SIG-M5 treated with dmso at 0.1 percent for 504 hours (cell line): ENCODE measurements around the gene SET.
"Not testable (repeated sequence)": the region's sequence is repeated elsewhere in the genome, so short reads cannot be mapped to it uniquely, and the experiment has no call there.

ENCODE experiments used
- DNase-seq: peaks from one replicate; lab custom pipeline; 2025; ENCODE audit not compliant: unreplicated experiment; lab: John Stamatoyannopoulos, UW

The SET gene, protein sequence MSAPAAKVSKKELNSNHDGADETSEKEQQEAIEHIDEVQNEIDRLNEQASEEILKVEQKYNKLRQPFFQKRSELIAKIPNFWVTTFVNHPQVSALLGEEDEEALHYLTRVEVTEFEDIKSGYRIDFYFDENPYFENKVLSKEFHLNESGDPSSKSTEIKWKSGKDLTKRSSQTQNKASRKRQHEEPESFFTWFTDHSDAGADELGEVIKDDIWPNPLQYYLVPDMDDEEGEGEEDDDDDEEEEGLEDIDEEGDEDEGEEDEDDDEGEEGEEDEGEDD

DNA sequence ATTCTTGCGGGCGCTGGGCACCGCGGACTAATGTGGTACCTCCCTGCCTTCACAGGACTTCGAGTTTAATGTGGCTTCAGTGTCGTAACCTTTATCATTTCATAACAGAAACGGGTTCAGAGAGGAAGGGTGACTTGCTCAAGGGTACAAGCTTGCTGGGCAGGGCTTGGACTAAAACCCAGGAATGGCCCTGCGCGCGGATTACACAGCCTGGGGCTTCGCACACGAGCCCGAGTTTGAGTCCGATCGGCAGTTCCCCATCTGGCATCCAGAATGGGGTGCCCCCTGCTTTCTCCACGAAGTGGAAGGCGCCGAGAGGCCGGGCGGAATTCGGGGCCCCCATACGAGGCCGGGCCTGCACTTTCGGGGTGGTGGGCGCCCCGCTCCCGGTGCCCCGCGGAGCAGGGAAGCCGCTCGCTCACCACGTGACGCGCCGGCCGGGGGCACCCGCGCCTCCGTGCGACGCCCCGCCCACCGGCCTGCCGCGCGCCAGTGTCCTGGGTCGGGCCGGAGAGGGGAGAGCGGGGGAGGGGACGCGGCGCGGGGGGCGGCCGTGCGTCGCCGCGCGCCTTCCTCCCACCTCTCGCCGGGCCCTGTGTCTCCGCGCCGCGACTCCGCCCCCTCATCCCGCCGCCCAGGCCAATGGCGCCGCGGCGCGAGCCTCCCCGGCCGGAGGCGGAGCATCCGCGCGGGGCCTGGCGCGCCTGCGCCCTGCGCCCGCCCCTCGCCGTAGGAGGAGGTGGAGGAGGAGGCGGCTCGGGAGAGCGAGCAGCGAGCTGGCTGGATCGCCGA, at the start of gene SET:
Gene SET, plus strand, starts transcription at position 722 of the 792 bp plus-strand sequence. CDS start 361 bp downstream, outside the sequence.
- DNase-seq = peak; percentile 88

DNA sequence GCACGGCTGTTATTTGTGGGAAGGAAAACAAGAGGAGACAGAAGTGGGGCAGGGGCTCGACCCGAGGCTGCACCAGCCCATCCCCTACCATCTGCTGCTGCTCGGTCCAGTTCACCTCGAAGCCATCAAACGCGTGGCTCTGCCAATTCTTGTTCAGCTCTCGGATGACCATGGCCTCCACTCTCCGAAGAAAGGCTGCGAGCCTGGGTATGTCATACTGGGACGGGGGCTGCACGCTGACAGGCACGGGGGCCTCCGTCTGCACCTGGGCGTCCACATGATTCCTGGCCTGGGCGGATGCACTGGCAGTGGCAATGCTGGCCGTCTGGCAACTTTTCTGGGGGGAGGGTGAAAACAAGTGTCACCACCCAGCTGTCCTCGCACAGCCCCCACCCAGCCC, 48.4 kb upstream of the SET start:
- no peak for DNase-seq

DNA sequence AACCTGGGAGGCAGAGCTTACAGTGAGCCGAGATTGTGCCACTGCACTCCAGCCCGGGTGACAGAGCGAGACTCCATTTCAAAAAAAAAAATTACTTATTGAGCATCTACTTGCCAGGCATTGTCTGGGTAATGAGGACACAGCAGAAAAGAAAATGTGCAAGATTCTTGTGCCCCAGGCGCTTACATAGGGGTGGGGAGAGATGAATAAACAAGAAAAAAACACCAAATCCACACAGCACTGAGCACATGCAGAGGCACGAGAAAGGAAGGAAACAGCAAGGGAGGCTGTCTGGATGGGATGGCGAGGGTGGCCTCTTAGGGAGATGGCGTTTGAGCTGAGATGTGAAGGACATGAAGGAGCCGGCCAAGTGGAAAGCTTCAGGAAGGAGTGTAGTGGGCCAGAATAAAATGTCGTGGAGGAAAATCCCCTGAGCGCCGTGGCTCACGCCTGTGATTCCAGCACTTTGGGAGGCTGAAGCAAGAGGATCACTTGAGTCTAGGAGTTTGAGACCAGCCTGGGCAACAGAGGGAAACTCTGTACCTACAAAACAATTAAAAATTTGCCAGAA, 46.3 kb upstream of the SET start:
- DNase-seq = no peak

DNA sequence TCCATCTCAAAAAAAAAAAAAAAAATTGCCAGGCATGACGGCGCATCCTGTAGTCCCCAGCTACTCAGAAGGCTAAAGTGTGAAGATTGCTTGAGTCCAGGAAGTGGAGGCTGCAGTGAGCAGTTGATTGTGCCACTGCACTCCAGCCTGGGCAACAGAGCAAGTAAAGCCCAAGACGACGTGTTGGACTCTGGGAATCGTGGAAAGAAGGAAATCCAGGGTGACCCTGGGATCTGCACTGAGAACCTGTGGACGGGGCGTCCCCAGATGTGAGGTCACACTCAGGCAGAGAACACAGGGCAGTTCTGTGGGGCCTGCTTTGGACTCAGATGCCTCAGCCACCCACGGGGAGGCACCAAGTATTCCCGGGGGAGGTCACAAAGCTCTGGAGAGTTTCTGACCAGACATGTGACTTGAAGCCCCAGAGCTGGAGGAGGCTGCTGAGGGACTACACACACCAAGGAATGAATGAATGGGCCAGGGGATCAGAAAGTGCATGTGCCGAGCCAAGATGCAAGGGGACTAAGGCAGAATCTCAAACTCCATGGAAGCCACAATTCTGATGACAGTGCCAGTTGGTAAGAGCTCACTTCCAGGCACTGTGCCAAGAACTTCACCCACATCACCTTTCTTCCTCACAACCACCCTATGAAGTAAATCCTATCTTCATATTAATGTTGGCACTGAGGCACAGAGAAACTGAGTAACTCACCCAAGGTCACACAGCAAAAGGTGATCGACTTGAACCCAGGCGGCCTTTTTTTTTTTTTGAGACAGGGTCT, 45.3 kb upstream of the SET start:
- DNase-seq = no peak

DNA sequence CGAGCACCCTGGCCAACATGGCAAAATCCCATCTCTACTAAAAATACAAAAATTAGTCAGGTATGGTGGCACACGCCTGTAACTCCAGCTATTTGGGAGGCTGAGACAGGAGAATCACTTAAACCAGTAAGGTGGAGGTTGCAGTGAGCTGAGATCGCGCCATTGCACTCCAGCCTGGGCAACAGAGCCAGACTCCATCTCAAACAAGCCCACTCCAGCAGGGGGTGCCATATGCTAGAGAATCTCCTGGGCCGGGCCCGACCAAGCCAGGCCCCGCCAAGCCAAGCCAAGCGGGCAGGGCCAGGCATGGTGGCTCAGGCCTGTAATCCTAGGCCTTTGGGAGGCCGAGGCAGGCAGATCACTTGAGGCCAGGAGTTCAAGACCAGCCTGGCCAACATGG, 40.8 kb upstream of the SET start:
- DNase-seq = not testable (repeated sequence)

DNA sequence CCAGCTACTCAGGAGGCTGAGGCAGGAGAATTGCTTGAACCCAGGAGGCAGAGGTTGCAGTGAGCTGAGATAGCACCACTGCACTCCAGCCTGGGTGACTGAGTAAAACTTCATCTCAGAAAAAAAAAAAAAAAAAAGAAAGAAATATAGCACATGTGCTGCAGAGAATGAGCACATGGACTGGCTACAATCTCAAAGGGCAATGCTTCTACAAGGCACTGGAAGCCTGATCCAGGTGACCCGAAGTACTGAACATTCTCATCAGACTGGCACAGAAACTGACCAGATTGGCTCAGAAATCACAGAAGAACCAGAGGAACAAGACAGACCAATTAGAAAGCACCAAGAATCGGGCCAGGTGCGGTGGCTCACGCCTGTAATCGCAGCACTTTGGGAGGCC, 37.2 kb upstream of the SET start:
- no peak for DNase-seq

DNA sequence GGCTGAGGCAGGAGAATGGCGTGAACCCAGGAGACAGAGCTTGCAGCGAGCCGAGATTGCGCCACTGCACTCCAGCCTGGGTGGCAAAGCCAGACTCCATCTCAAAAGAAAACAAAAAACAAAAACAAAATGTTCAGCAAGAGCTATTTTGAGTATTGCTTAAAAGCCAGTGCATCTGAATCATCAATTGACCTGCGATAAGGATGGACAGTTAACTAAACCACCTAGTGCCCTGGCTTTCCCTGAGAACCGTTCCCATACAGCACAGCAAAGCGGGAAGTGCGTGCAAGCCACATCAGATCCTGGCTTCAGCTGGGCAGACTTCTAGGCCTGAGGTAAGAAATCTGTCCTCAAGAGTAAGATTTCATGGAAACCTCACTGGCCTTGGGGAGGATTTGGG, 35.1 kb upstream of the SET start:
- no peak for DNase-seq

DNA sequence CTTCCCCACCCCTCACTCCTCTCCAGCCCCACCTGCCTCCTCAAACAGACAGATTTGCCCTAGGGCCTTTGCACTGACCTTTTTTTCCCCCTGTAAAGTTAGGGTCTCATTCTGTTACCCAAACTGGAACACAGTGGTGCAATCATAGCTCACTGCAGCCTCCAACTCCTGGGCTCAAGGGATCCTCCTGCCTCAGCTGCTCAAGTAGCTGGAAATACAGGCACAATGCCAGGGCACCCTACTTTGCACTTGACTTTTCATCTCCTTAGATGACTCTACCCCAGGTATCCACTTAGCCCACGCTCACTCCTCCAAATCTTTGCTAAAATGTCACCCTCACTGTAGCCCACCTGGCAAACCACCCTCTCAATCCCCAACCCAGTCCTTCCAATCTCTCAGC, 34.5 kb upstream of the SET start:
- DNase-seq = no peak

DNA sequence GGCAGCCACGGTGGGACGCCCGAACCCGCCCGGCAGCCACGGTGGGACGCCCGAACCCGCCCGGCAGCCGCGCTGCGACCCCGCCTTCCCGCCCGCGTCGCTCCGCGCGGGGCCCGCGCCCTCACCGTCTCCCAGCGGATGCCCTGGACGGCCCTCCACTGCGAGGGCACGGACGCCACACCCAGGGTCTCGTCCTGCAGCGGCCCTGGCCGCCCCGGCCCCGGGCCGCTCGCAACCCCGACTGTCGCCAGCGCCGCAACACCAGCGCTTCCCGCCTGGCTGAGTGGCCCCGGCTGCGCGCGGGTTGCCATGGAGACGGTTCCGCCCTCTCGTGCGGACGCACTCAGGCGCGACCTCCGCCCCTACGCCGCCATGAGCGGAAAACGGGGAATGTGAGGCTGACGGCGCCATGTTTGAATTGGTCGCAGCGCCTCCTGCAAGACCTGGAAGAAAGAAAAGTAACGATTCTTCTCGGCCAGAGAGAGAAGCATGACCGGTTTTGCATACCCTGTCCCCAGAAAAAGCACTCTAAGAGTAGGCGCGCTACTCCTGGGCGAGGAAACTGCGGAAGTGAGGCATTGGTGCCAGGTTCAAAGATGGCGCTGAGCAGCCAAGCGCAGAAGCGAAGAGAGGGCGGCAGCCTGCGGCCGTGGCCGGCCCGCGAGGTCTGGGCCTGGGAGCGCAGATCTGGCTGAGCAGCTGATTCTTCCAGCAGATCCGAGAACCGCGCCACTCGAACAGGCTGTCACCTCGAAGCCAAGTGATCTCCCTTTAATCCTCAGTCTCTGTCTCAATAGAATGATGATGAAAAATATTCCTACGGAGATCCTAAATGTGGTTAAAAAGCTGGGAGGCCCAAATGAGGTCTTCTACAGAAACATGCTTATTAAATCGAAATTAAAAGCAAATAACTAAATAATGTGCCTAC, 32.3 kb upstream of the SET start, which contains the start of gene DYNC2I2:
Gene DYNC2I2, minus strand, starts transcription at position 432 of the 928 bp plus-strand sequence. Its CDS starts 121 bp downstream, at position 311.
- peak; percentile 81 for DNase-seq

DNA sequence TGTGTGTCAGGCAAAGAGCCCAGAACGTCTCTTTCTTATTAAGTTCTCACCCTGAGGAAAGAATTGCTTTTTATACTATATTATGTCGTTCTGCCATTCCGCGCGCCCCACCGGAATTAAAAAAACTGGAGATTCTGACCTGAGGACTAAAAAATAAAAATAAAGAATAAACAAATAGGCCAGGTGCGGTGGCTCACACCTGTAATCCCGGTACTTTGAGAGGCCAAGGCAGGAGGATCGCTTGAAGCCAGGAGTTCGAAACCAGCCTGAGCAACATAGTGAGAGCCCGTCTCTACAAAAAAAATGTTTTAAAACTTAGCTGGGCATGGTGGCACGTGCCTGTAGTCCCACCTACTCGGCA, 31.7 kb upstream of the SET start:
- DNase-seq = no peak

DNA sequence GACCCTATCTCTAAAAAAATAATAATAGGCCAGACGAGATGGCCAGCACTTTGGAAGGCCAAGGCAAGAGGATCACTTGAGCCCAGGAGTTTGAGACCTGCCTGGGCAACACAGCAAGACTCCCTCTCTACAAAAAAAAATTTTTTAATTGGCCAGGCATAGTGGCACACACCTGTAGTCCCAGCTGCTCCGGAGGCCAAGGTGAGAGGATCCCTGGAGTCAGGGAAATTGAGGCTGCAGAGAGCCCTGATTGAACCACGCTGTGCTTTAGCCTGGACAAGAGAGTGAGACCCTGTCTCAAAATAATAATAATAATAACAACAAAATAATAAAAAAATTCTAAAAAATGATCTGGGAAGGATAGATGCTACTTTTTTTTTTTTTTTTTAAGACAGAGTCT, 31.2 kb upstream of the SET start:
- DNase-seq = no peak

DNA sequence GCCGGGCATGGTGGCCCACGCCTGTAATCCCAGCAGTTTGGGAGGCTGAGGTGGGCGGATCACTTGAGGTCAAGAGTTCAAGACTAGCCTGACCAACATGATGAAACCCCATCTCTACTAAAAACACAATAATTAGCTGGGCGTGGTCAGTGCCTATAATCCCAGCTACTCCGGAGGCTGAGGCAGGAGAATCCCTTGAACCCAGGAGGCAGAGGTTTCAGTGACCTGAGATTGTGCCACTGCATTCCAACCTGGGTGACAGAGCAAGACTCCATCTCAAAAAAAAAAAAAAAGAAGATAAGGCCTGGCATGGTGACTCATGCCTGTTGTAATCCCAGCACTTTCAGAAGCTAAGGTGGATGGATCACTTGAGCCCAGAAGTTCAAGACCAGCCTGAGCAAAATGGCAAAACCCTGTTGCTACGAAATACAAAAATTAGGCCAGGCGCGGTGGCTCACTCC, 22.5 kb upstream of the SET start:
- DNase-seq = not testable (repeated sequence)

DNA sequence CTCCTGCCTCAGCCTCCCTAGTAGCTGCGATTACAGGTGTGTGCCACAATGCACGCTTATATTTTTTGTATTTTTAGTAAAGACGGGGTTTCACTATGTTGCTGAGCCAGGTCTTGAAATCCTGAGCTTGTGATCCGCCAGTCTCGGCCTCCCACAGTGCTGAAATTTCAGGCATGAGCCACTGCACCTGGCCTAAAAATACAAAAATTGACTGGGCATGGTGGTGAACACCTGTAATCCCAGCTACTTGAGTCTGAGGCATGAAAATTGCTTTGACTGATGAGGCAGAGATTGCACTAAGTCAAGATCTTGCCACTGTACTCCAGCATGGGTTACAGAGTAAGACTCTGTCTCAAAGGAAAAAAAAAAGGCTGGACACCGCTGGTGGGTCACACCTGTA, 19.2 kb upstream of the SET start:
- no peak for DNase-seq

DNA sequence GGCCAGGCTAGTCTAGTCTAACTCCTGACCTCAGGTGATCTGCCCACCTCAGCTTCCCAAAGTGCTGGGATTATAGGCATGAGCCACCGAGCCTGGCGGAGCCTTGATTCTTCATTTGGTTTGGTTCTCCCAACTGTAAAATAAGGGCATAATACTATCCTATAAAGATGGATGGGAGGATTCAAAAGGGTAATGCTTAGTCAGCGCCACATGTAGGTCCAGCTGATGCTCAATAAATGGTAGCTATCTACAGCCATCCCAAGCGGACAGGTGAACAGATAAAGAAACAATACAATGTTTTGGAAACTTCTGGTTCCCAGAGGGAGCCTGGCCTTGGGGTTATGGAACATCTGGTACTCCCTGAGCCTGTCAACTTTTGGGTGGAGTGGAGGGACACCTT, 13.6 kb upstream of the SET start:
- DNase-seq = no peak

DNA sequence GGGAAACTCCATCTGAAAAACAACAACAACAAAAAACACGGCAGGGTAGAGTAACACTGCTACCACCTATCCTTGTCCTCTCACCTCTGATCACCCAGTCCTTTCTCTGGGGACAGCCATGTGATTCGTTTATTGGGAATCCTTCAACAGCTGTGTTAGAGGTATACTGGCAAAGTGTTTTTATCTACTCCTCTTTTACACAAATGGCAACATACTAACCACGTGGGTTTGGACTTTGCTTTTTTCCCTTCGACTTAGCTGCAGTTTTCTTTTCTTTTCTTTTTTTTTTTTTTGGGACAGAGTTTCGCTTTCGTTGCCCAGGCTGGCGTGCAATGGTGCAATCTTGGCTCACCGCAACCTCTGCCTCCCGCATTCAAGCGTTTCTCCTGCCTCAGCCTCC, 11.2 kb upstream of the SET start:
- no peak for DNase-seq

DNA sequence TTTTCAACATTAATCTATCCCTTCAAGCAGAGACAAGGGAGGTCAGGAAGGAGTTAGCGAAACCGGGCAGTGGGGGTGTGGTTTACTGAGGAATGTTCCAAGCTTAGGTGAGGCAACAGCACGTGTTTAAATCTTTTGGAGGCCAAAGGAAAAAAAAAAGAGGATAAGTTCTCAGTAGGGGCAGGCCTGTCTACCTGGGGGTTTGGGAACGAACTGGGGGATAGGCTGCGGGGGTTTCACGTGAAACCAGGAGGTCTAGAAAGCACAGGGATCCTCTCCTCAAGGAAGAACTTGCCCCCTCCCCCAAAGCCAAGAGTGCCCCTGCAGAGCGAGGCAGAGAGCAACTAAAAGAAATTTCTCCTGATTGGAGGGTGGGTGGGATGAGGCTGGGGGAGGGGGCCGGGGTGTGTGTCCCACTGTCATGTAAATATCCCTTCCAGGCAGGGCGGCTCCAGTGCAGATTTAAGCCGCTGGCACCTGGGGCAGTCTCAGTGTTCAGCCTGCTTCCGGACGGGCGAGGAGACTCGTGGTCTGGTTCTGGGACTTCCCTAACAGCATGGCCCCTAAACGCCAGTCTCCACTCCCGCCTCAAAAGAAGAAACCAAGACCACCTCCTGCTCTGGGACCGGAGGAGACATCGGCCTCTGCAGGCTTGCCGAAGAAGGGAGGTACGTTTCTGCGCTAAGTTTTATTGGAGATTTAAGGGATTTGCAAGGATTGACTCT, 5.5 kb upstream of the SET start:
- DNase-seq = peak; percentile 46

DNA sequence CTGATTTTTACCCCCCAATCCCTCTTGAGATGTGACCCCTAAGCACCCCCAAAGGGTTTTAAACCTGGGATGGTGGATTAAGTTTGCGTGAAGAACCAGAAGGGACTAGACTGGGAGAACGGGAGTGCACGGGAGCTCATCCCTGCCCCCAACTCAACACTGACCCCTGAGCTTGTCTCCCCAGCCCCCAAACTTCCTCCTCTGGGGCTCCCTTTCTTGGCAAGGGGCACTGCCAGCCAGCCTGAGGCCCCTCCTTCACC, 5.0 kb upstream of the SET start:
- DNase-seq = no peak

DNA sequence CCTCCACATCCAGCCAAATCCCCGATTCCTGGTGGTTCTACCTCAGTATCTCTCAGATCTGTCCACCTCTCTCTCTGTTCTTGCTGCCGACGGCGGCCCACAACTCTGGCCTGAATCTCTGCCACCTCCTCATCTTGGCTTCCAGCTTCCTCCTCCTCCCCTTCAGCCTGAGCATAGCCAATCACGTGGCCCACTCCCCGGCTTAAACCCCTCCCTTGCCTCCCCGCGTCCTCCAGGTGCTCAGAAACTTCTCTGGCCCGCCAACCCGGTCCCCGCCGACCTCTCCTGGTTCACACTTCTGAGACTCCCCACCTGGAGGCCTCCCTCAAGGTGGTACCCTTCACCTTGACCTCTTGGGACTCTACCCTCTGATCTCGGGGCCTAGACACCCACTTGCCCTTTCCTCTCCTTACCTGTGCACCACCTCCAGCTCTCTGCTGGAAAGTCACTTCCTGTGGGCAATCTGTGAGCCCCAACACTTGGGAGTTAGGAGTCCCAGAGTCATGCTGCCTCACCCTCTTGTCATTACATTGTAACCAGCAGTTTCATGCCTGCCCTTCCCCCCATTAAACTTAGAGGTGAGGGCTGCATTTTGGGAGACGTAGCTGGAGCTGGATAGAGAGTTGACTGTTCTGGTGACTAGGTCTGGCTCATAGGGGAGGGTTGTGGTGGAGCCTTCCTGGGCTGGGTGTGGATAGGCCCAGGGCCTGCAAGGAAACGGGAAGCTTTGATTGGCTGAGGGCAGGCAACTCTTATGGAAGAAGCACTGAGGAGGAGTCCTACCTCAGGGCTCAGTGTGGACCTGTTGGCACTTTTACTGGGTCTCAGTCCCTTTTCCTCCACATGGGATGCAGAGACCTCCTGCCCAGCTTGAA, 4.5 kb upstream of the SET start:
- peak; percentile 82 for DNase-seq
